GM23338 (cell line): Measurements from ENCODE around the gene PIK3R5.

Experiments used
- CTCF ChIP-seq, 2 experiments: fragments of 200-600 bp in 1 of 2; sonication (generic) in 1 of 2; conservative IDR thresholded peaks; 2 replicates each; pipeline versions ENCODE4 v1.5.1 to v1.6.1; 2016 to 2017; ENCODE audit warnings: antibody characterized with exemption in 2 of 2, low read depth in 2 of 2, mild to moderate bottlenecking in 2 of 2, moderate library complexity in 1 of 2
- EZH2 ChIP-seq: fragments of 200-600 bp; sonication (generic); IDR thresholded peaks from one replicate; pipeline ENCODE4 v1.8.0; 2017; ENCODE audit warnings: antibody characterized with exemption, mild to moderate bottlenecking, low read depth; ENCODE audit not compliant: unreplicated experiment
- EZH2phosphoT487 ChIP-seq: fragments of 200-600 bp; sonication (generic); IDR thresholded peaks from one replicate; pipeline ENCODE4 v1.8.1; 2018; ENCODE audit warnings: antibody characterized with exemption; ENCODE audit not compliant: unreplicated experiment
- ZNF114 ChIP-seq: fragments of 250-450 bp; sonication (Bioruptor Pico); IDR thresholded peaks from 2 replicates; pipeline ENCODE4 v1.5.0; 2020; ENCODE audit warnings: mild to moderate bottlenecking, moderate library complexity

- TF ChIP-seq EZH2: no peak
- TF ChIP-seq CTCF (conservative IDR thresholded peaks at IDR 0.05; ENCODE audit: low read depth in 2 of 2): no peak
- TF ChIP-seq EZH2phosphoT487: no peak
- TF ChIP-seq ZNF114 (CRISPR knock-in tag): no peak
Observed at GRCh38 chr17:8873801-8874715, 91.4 kb downstream of the PIK3R5 start.
